ENCODE data around the gene CACTIN. TPM values are rescaled to one million over a fixed set of nuclear protein-coding genes. Genes with fewer than 3 reads are reported as not detected.
"Not testable (repeated sequence)": the region's sequence is repeated elsewhere in the genome, so short reads cannot be mapped to it uniquely, and the experiment has no call there.

The CACTIN gene
- total RNA-seq, 1 experiment from 2014 or later = 10.5 TPM

DNA sequence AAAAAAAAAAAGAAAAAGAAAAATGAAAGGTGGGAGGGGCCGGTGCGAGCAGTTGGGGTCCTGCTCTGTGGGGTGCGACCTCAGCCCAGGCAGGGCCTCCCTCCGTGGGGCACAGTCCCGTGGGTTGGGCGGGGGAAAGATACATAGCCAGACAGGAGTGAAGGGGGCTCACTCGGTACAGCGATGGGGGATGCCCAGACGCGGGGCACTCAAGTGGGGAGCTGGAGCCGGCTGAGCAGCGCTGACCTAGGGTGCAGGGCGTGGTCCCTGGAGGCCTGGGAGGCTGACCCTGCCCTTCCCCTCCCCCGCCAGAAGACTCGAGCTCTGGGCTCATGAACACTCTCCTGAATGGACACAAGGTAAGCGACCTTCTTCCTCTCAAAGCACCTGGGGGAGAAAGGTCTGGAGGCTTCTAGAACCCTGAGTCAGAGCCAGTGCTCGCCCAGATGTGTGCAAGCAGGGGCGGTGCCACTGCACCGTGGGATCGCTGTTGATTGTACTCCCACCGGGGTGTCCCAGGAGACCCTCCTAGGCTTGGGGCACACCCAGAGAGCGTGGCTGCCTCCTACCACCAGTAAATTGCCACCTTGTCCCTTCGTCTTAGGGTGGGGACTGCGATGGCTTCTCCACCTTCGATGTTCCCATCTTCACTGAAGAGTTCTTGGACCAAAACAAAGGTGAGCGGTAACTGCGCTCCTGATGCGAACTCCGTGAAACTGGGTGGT is 50.5 kb downstream of the CACTIN start:
- DNase-seq (ENCODE audit: extremely low read depth, low read depth) = no peak

DNA sequence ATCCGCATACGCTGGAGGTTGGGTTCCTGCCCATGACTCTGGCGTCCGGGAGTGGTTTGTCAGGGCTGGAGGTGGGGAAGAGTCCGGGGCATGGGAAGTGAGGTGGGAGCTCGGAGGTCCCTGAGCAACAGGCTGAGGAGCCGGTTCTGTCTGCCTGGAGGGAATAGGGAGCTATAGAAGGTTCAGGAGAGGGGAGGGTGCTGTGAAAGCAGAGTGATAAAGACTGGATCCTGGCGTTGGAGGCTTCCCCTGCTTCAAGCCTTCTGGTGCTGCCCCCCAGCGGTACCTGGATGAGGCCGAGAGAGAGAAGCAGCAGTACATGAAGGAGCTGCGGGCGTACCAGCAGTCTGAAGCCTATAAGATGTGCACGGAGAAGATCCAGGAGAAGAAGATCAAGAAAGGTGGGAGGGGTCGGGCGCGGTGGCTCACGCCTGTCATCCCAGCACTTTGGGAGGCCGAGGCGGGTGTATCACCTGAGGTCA is 51.3 kb downstream of the CACTIN start:
- DNase-seq (ENCODE audit: extremely low read depth, low read depth) = peak; percentile 56

DNA sequence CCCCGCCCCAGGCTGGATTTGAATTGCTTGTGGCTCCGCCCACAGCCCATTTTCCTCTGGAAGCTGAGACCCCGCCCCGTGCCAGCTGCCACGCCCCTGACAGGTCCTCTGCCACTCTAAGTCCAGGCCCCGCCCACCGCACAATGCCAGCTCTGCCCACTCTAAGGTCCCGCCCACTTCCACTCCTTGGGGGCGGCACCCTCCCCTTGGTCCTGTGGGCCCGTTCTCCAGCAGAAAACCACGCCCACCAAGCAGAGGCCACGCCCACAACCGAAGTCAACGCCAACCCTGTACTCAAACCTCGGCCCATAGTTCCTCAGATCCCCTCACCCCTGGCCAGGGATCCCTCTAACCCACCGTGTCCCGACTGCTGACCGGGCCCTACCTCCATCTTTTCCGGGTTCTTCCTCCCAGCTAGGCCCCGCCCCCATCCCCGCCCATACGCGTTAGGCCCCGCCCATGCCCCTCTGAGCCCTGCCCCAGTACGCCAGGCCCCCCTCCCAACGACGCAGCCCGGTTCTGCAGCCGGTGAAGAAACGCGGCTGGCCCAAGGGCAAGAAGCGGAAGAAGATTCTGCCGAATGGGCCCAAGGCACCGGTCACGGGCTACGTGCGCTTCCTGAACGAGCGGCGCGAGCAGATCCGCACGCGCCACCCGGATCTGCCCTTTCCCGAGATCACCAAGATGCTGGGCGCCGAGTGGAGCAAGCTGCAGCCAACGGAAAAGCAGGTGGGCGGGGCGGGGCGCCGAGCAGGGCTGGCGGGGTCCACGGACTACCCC is 52.5 kb downstream of the CACTIN start:
- DNase-seq (ENCODE audit: extremely low read depth, low read depth) = peak; percentile 94

DNA sequence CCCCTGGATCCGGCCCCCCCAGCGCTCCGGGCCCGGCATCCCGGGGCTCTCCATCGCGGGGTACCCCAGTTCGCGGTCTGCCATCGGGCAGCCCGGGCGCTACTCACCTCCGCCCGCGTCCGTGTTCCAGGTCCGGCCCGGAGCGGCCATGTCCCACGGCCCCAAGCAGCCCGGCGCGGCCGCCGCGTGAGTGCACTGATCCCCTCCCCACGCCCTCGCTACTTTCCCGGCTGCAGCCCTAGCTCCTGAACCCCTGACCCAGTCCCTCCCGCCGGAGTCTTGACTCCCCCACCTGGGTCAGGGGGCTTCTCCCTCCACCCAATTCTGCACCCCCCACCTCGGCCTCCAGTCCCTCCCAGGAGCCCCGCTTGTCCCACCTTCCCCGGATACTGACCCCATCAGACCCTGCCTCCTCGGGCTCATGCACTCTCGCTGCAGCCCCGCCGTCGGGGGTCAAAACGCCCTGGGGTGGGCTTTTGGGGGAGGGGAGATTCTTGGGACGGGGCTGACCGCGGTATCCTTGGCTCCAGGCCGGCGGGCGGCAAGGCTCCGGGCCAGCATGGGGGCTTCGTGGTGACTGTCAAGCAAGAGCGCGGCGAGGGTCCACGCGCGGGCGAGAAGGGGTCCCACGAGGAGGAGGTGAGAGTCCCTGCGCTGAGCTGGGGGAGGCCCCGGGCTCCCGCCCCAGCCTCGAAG is 53.3 kb downstream of the CACTIN start:
- no peak for DNase-seq (ENCODE audit: extremely low read depth, low read depth)

DNA sequence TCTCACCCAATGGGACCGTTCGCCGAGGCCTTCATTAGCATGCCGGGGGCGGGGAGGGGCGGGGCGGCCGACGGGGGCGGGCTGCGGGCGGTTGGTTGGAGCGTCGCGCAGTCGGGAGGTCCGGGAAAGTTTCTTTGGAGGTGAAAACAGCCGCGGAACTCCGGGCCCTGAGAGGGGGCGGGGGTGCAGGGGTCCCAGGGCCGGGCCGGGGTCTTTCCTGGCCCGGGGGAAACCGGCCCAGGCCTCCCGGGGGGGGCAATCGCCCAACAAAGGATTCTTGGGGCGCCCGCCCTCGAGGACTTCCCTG is 53.8 kb downstream of the CACTIN start, which contains the start of gene HMG20B:
Gene HMG20B (plus strand): TSS at position 90 of the 307 bp plus-strand sequence. CDS start 366 bp downstream, outside the sequence.
- DNase-seq (ENCODE audit: extremely low read depth, low read depth) = no peak

DNA sequence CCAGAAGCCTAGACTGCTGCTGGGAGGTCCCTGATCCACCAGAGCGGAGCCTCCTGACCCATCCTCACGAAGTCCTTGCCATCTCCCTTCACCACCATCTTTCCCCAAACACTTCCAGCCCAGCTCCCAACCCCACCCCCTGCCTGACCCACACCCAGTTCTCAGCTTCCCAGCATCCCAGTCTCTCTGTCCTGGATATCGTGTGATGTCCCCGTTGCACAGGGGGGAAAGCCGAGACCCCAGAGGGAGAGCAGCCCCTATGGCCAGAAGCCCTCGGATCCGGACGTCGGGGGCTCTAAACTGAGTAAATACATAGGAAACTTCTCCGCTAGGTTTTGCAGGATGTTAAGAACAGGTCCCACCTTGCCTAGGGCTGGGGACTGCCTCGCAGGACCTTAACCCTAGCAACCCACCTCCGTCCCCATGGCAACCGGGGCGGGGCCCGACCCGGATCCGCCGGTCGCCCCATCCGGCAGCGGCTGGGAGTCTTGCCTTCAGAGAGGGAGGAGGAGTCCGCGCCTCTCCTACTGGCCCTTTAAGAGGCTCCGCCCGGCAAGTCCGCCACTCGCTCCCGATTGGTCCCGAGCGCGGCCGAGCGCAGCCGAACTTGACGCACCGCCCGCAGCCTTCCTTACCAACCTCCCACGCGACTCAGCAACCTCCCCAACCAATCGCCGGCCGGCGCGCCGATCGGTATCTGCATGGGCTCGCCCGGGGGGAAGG is 54.3 kb downstream of the CACTIN start:
- peak; percentile 98 for DNase-seq (ENCODE audit: extremely low read depth, low read depth)

DNA sequence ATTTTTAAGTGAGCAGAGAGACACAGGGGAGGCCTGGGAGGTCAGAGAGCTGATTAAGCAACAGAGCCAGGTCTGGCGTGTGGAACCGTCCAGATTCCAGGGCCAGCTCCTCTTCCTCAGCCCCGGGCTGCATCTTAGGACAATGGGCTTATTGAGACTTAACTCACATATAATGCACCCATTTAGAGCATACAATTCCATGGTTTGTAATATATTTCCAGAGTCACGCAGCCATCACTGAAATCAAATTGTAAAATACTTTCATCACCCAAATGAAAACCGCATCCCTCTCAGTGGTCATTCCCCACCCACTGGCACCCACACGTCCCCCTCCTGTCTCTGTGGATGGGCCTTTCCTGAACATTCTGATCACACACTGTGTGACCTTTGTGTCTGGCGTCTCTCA is 56.0 kb downstream of the CACTIN start:
- no peak for DNase-seq (ENCODE audit: extremely low read depth, low read depth)

DNA sequence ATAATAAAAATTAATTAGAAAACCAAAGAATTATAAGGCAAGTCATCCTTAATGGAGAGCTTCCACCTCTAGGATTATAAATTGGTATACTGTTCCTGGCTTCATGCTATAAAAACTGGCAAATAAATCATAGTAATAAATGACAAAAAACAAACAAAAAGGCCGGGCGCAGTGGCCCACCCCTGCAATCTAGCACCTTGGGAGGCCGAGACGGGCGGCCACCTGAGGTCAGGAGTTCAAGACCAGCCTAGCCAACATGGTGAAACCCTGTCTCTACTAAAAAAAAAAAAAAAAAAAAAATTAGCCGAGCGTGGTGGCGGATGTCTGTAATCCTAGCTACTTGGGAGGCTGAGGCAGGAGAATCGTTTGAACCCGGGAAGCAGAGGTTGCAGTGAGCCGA is 56.5 kb downstream of the CACTIN start:
- not testable (repeated sequence) for DNase-seq (ENCODE audit: extremely low read depth, low read depth)

DNA sequence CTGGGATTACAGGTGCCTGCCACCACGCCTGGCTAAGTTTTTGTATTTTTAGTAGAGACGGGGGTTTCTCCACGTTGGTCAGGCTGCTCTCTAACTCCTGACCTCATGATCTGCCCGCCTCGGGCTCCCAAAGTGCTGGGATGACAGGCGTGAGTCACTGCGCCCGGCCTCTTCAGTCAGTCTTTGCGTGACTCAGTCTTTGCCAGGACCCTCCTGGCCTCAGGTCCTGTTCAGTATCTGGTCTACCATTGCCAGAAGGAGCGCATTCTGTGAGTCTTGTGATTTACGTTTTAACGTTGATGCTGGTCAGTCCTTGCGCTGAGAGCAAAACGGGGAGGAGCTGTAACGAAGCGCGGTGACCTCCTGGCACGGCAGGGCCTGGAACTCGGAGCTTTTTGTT is 61.5 kb downstream of the CACTIN start:
- peak; percentile 68 for DNase-seq (ENCODE audit: extremely low read depth, low read depth)

DNA sequence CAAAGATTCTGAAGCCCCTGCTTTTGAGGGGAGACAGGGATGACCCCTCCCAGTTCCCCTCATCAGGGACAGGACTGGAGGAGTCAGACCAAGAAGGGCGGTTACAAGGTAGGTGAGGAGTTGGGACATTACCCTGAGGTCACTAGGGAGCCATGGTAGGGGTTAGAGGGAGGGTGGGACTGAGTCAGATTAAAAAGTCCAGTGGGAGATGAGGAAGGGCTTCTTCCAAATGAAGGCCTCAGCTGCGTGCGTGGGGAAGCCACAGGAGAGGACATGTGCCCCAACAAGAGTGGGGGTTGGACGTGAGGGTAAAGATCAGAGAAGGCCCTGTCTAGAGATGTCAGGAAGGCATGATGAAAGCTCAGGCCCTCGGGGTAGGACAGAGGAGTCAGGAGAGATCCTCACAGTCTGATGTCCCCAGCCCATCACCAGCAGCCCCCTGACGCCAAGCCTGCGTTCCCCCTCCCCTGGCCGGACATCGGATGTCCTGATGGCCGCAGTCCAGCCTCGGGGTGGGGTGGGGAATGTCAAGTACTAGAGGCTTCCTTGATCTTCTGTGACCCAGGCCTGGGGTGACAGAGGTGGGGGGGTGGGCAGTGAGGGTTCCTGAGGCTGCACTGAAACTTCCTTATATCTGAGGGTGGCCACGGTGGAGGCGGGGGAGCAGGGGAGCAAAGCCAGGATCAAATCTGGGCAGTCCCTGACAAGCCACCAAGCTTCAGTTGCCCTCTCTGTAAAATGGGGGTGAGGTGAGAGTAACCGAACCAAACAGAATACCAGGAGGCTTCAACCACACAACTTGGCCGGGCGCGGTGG is 62.7 kb downstream of the CACTIN start:
- DNase-seq (ENCODE audit: extremely low read depth, low read depth) = no peak

Small RNA genes lying within 50 kb of the gene (small RNA-seq; reads per million reads assigned to genes)
- 0 reads per million in 2 experiments for gene AC005786.1

Other genes starting within 250 kb of the CACTIN start
- not detected in 2 replicates for gene SMIM24, start 146.3 kb downstream of the CACTIN start, total RNA-seq (2014; rRNA removed; shearing (Covaris generic))
- not detected in 2 replicates for gene SMIM44, start 143.3 kb downstream of the CACTIN start, total RNA-seq (2014; rRNA removed; shearing (Covaris generic))
- gene DOHH, start 126.1 kb downstream of the CACTIN start, total RNA-seq (2014; rRNA removed; shearing (Covaris generic)) = 13.0 and 13.7 TPM in 2 replicates
- 17.6 and 18.8 TPM in 2 replicates for gene FZR1, start 120.5 kb downstream of the CACTIN start, total RNA-seq (2014; rRNA removed; shearing (Covaris generic))
- gene TEKTIP1, start 87.6 kb downstream of the CACTIN start, total RNA-seq (2014; rRNA removed; shearing (Covaris generic)) = not detected in 2 replicates
- 178 and 210 TPM in 2 replicates for gene MFSD12, start 69.2 kb downstream of the CACTIN start, total RNA-seq (2014; rRNA removed; shearing (Covaris generic))
- 125 and 134 TPM in 2 replicates for gene HMG20B, start 53.8 kb downstream of the CACTIN start, total RNA-seq (2014; rRNA removed; shearing (Covaris generic))
- gene GIPC3, start 41.3 kb downstream of the CACTIN start, total RNA-seq (2014; rRNA removed; shearing (Covaris generic)) = 0.25 and 0.29 TPM in 2 replicates
- gene TBXA2R, start 19.9 kb downstream of the CACTIN start, total RNA-seq (2014; rRNA removed; shearing (Covaris generic)) = 1.2 and 1.4 TPM in 2 replicates
- gene PIP5K1C, start 73.7 kb upstream of the CACTIN start, total RNA-seq (2014; rRNA removed; shearing (Covaris generic)) = 6.2 and 6.8 TPM in 2 replicates
- gene TJP3, start 81.6 kb upstream of the CACTIN start, total RNA-seq (2014; rRNA removed; shearing (Covaris generic)) = 0.69 and 0.98 TPM in 2 replicates
- 12.9 and 16.4 TPM in 2 replicates for gene APBA3, start 134.9 kb upstream of the CACTIN start, total RNA-seq (2014; rRNA removed; shearing (Covaris generic))
- gene MRPL54, start 135.9 kb upstream of the CACTIN start, total RNA-seq (2014; rRNA removed; shearing (Covaris generic)) = 35.8 and 40.8 TPM in 2 replicates
- not detected in 2 replicates for gene RAX2, start 145.4 kb upstream of the CACTIN start, total RNA-seq (2014; rRNA removed; shearing (Covaris generic))
- gene MATK, start 159.6 kb upstream of the CACTIN start, total RNA-seq (2014; rRNA removed; shearing (Covaris generic)) = not detected in 2 replicates
- not detected in 2 replicates for gene ZFR2, start 242.2 kb upstream of the CACTIN start, total RNA-seq (2014; rRNA removed; shearing (Covaris generic))